Measurements from ENCODE around the gene HYAL3. TPM values are rescaled to one million over a fixed set of nuclear protein-coding genes. Genes with fewer than 3 reads are reported as not detected.
A peak's percentile ranks its signal among the peaks of the same experiment; 100 is the strongest.

The HYAL3 gene
- total and polyA plus RNA-seq, 2 of the 8 experiments (the other 6 are each of a cell fraction or from before 2014, with no cell fraction given): 3.2 to 12.2 TPM

DNA sequence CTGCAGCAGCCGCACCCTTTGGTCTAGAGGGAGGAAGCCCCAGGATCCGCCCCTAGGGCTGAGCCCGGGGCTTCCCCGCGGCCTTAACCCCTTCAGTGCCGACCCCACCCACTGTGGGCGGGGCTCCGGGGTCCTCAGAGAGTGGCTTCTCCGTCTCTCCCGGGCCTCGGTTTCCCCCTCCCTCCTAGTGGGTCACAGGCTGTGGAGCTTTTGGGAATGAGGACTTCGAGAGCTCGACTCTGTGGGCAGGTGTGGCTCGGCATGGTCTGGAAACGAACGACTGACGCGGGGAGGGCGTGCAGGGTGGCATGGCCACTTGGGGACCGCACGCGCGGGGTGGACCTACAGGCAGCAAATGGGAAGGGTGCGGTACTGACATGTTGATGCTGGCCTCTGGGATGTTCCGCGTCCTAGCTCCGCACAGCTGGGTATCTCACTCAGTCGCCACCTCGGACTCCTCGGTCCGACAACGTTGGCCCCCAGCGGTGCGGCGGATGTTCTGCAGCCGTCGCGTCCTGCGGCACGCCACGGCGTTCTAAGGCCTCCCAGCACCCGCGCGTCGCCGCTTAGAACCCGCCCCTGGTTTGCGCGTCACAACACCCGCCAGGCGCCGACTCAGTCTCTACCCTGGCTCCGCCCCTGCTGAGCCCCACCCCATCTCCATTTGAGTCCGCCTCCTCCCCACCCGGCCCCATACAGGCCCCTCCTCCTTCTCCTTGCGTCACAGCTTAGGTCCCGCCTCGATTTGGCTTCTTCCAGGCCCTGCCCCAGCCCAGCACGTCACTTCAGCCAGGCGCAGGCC lies at the start of gene HYAL3, which contains the start of gene NAA80 (continued):
- no peak for TF ChIP-seq EP300 (IDR thresholded peaks at IDR 0.05; ENCODE audit: borderline replicate concordance in 1 of 2, low read depth in 2 of 2, low read length in 2 of 2)
- TF ChIP-seq, protein P1, sequence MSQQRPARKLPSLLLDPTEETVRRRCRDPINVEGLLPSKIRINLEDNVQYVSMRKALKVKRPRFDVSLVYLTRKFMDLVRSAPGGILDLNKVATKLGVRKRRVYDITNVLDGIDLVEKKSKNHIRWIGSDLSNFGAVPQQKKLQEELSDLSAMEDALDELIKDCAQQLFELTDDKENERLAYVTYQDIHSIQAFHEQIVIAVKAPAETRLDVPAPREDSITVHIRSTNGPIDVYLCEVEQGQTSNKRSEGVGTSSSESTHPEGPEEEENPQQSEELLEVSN (IDR thresholded peaks at IDR 0.05): no peak; the same call in 1 of the 2 replicates
- no peak for TF ChIP-seq NANOG (IDR thresholded peaks at IDR 0.05; ENCODE audit: insufficient read depth, low read depth, low read length, poor library complexity, severe bottlenecking)
- TF ChIP-seq MAFK (IDR thresholded peaks at IDR 0.05; ENCODE audit: low read depth, low read length): no peak
- peak; percentile 53; the same call in 1 of the 2 replicates for TF ChIP-seq POLR2AphosphoS5 (IDR thresholded peaks at IDR 0.05; ENCODE audit: low read depth, low read length)
- TF ChIP-seq RXRA (IDR thresholded peaks at IDR 0.05; ENCODE audit: insufficient read depth, low read depth, low read length): no peak
- TF ChIP-seq, protein P2, sequence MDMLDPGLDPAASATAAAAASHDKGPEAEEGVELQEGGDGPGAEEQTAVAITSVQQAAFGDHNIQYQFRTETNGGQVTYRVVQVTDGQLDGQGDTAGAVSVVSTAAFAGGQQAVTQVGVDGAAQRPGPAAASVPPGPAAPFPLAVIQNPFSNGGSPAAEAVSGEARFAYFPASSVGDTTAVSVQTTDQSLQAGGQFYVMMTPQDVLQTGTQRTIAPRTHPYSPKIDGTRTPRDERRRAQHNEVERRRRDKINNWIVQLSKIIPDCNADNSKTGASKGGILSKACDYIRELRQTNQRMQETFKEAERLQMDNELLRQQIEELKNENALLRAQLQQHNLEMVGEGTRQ (IDR thresholded peaks at IDR 0.05; ENCODE audit: low read length): no peak
- no peak for TF ChIP-seq CBX8 (IDR thresholded peaks at IDR 0.05; ENCODE audit: borderline replicate concordance, low read depth, low read length)
- TF ChIP-seq FOSL1 (IDR thresholded peaks at IDR 0.05; ENCODE audit: insufficient read depth, low read depth, low read length): no peak
- TF ChIP-seq, protein P3, sequence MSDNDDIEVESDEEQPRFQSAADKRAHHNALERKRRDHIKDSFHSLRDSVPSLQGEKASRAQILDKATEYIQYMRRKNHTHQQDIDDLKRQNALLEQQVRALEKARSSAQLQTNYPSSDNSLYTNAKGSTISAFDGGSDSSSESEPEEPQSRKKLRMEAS (IDR thresholded peaks at IDR 0.05): peak; percentile 62
- TF ChIP-seq BRCA1 (IDR thresholded peaks at IDR 0.05; ENCODE audit: low read depth, low read length): no peak
- peak; percentile 59; the same call in 1 of the 2 replicates for TF ChIP-seq TAF1 (IDR thresholded peaks at IDR 0.05; ENCODE audit: low read depth, low read length)
- no peak for TF ChIP-seq NRF1 (IDR thresholded peaks at IDR 0.05; ENCODE audit: low read depth, low read length)
- TF ChIP-seq EGR1 (IDR thresholded peaks at IDR 0.05; ENCODE audit: borderline replicate concordance, low read depth, low read length): no peak
- TF ChIP-seq KDM4A (IDR thresholded peaks at IDR 0.05; ENCODE audit: low read depth, low read length, severe bottlenecking): peak; percentile 96
- no peak for TF ChIP-seq JUND (IDR thresholded peaks at IDR 0.05; ENCODE audit: low read length)
- TF ChIP-seq, protein P4, sequence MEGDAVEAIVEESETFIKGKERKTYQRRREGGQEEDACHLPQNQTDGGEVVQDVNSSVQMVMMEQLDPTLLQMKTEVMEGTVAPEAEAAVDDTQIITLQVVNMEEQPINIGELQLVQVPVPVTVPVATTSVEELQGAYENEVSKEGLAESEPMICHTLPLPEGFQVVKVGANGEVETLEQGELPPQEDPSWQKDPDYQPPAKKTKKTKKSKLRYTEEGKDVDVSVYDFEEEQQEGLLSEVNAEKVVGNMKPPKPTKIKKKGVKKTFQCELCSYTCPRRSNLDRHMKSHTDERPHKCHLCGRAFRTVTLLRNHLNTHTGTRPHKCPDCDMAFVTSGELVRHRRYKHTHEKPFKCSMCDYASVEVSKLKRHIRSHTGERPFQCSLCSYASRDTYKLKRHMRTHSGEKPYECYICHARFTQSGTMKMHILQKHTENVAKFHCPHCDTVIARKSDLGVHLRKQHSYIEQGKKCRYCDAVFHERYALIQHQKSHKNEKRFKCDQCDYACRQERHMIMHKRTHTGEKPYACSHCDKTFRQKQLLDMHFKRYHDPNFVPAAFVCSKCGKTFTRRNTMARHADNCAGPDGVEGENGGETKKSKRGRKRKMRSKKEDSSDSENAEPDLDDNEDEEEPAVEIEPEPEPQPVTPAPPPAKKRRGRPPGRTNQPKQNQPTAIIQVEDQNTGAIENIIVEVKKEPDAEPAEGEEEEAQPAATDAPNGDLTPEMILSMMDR (IDR thresholded peaks at IDR 0.05; ENCODE audit: control extremely low read depth in 1 of 3, insufficient read depth in 1 of 3, low read depth in 1 of 3, low read length in 3 of 3): peak in 1 of 3 experiments; percentile 8; a peak in 1 of 4 replicates
- TF ChIP-seq SIN3A (conservative IDR thresholded peaks at IDR 0.05 in 1 of 2, IDR thresholded peaks at IDR 0.05 in 1 of 2; ENCODE audit: low read depth in 1 of 2, low read length in 2 of 2): peak in 1 of 2 experiments; percentile 89; a peak in 2 of 4 replicates

Measured in H1 (cell line).